NCI-H446 treated with DMSO at 0.1 percent for 48 hours (cell line): ENCODE measurements around the gene SOBP.

Experiments
- DNase-seq: peaks from one replicate; lab custom pipeline; 2025; lab: John Stamatoyannopoulos, UW

The SOBP gene

GRCh38 chr6:107658920-107659865 is 169.3 kb downstream of the SOBP start:
- no peak for DNase-seq

GRCh38 chr6:107660839-107661238 is 170.9 kb downstream of the SOBP start:
- no peak for DNase-seq

GRCh38 chr6:107661291-107661690 is 171.4 kb downstream of the SOBP start:
- DNase-seq: no peak

GRCh38 chr6:107662333-107662732 is 172.4 kb downstream of the SOBP start:
- DNase-seq: no peak

GRCh38 chr6:107663308-107663707 is 173.4 kb downstream of the SOBP start:
- no peak for DNase-seq

GRCh38 chr6:107665382-107665781 is 175.5 kb downstream of the SOBP start:
- DNase-seq: no peak

- no peak for DNase-seq
Measured at GRCh38 chr6:107666084-107666980, 176.4 kb downstream of the SOBP start.

- peak; percentile 56 for DNase-seq
Measured at GRCh38 chr6:107666981-107667601, 177.2 kb downstream of the SOBP start.

- peak; percentile 70 for DNase-seq
Measured at GRCh38 chr6:107667790-107668189, 177.9 kb downstream of the SOBP start.

GRCh38 chr6:107668743-107669474 is 179.0 kb downstream of the SOBP start:
- DNase-seq: peak; percentile 93

GRCh38 chr6:107670792-107671199 is 180.9 kb downstream of the SOBP start:
- no peak for DNase-seq

- no peak for DNase-seq
Measured at GRCh38 chr6:107673076-107673494, 183.2 kb downstream of the SOBP start.

GRCh38 chr6:107674995-107675738 is 185.2 kb downstream of the SOBP start:
- peak; percentile 81 for DNase-seq

GRCh38 chr6:107676042-107676441 is 186.1 kb downstream of the SOBP start:
- peak; percentile 31 for DNase-seq

GRCh38 chr6:107677399-107677798 is 187.5 kb downstream of the SOBP start:
- DNase-seq: no peak

GRCh38 chr6:107679457-107679856 is 189.5 kb downstream of the SOBP start:
- DNase-seq: no peak

GRCh38 chr6:107682721-107683120 is 192.8 kb downstream of the SOBP start:
- DNase-seq: no peak

GRCh38 chr6:107683183-107683582 is 193.3 kb downstream of the SOBP start:
- no peak for DNase-seq

GRCh38 chr6:107684996-107685395 is 195.1 kb downstream of the SOBP start:
- DNase-seq: no peak

- DNase-seq: no peak
Measured at GRCh38 chr6:107689190-107689589, 199.3 kb downstream of the SOBP start.
